Psoas muscle (tissue), 8 donors: ENCODE measurements around the gene ERVW-1. TPM values are rescaled to one million over a fixed set of nuclear protein-coding genes. Genes with fewer than 3 reads are reported as not detected.

Source experiments
- ATAC-seq, 4 donors: fragments of 200-7000 bp; cut with Tn5 transposase; one replicate each; pipeline ENCODE4 v1.9.1; 2020; ENCODE audit warnings: moderate library complexity in 3 of 4, mild to moderate bottlenecking in 2 of 4
- DNase-seq, 2 donors: peaks; one replicate each; pipeline ENCODE4 v3.0.0-alpha.2; 2020
- H3K27ac ChIP-seq: fragments of 200-600 bp; one replicate; pipeline ENCODE4 v1.8.0; 2022
- H3K27me3 ChIP-seq, 3 donors: fragments of 200-600 bp in 1 of 3; one replicate each; pipeline versions ENCODE4 v1.6.1 to v1.8.0; 2013 to 2022; ENCODE audit warnings: low read length in 2 of 3, mild to moderate bottlenecking in 2 of 3, moderate library complexity in 1 of 3; ENCODE audit not compliant: insufficient read depth in 3 of 3
- H3K36me3 ChIP-seq, 2 donors: fragments of 200-600 bp in 1 of 2; one replicate each; pipeline versions ENCODE4 v1.6.1 to v1.8.0; 2013 to 2022; ENCODE audit warnings: low read depth in 1 of 2, mild to moderate bottlenecking in 1 of 2, moderate library complexity in 1 of 2; ENCODE audit not compliant: insufficient read depth in 1 of 2
- H3K4me1 ChIP-seq: fragments of 200-600 bp; one replicate; pipeline ENCODE4 v1.8.0; 2022
- H3K4me3 ChIP-seq: fragments of 200-600 bp; one replicate; pipeline ENCODE4 v1.8.0; 2022; ENCODE audit warnings: mild to moderate bottlenecking
- H3K9me3 ChIP-seq: fragments of 200-600 bp; one replicate; pipeline ENCODE4 v1.8.0; 2022
- CTCF ChIP-seq: fragments of 200-600 bp; IDR thresholded peaks from one replicate; pipeline ENCODE4 v1.8.0; 2022; ENCODE audit warnings: antibody characterized with exemption
- WGBS, 3 donors: extraction: QIAGEN DNeasy Blood & Tissue Kit; methylation state at CpG; one replicate each; pipeline versions ENCODE4 v1.1.6 to v1.1.7; 2013; 5-methylcytosine and 5-hydroxymethylcytosine counted together
- intact Hi-C, 2 donors: fragments of 100-400 bp; cut with DNase I; formaldehyde crosslinking; loops; one replicate each; pipeline versions ENCODE4 v1.11.0 to v1.14.2; 2022
- polyA plus RNA-seq, 3 donors: library from polyadenylated mRNA; stranded (reverse); fragments of 200-250 nt; gene quantifications; one replicate each; pipeline ENCODE4 v1.2.3, GENCODE V29; 2013
- total RNA-seq, 4 donors: library from RNA; stranded (reverse); fragmentation: NEBNext Ultra II Directional in 2 of 4; extraction: Animal tissue kit (Norgen Biotek cat#: 25700) in 2 of 4; gene quantifications; one replicate each; pipeline versions ENCODE4 v1.2.1 to v1.2.4, GENCODE V29; 2021 to 2023
- donor health status: healthy with polysubstance abuse.
- donor health status: DM: no; HTN: no; CAD: no; lungs with moderate emphysema.
- donor health status: Bipolar disorder and iron deficiency.
- donor health status: healthy.
- donor health status: DM: yes; HTN: yes; CAD: no.
- donor health status: DM: no; HTN: no; CAD: no.
- donor health status: DM: no; HTN: no; CAD: no.
- donor health status: DM: yes; HTN: yes; CAD: no.

The ERVW-1 gene
- total and polyA plus RNA-seq, 7 donors: 0.03 TPM; not detected in 6

GRCh38 chr7:92508946-92509345 is 31.2 kb upstream of the ERVW-1 start:
- DNase-seq: no peak

GRCh38 chr7:92506363-92506762 is 28.6 kb upstream of the ERVW-1 start:
- no peak for TF ChIP-seq CTCF
- 85 to 91% (median 88%) methylated on average over 2 of the region's 2 CpGs for WGBS, 3 donors
- ATAC-seq (no peak), DNase-seq (no peak)
- no peak overlapping the region for H3K27ac ChIP-seq
- no peaks in the 10 kb centered on the region for H3K4me1 ChIP-seq
- no peaks in the 10 kb centered on the region for H3K9me3 ChIP-seq
- no peak overlapping the region for H3K4me3 ChIP-seq
- H3K36me3 ChIP-seq: peaks cover 0 to 99% of the 10 kb centered on the region in 2 donors
- intact Hi-C loops: loop anchor here in 1 of 2 donors (10.0 kb wide), 1 partner anchor 432 kb away; no protein-coding TSS in a partner anchor
- H3K27me3 ChIP-seq: no peaks in the 10 kb centered on the region

More at GRCh38 chr7:92508946-92509345, 31.2 kb upstream of the ERVW-1 start:
- no peaks in the 10 kb centered on the region for H3K27me3 ChIP-seq
- 94 to 97% (median 96%) methylated on average over 5 of the region's 5 CpGs for WGBS, 3 donors
- no peak overlapping the region for H3K4me3 ChIP-seq
- H3K27ac ChIP-seq: no peak overlapping the region
- no peak for ATAC-seq
- TF ChIP-seq CTCF: no peak
- H3K9me3 ChIP-seq: no peaks in the 10 kb centered on the region
- intact Hi-C loops: loop anchor here in 1 of 2 donors (10.0 kb wide), 1 partner anchor 434 kb away; no protein-coding TSS in a partner anchor
- no peaks in the 10 kb centered on the region for H3K4me1 ChIP-seq
- H3K36me3 ChIP-seq: peaks cover 0 to 93% of the 10 kb centered on the region in 2 donors

GRCh38 chr7:92504563-92504962 is 26.8 kb upstream of the ERVW-1 start:
- H3K36me3 ChIP-seq: peaks cover 0 to 99% of the 10 kb centered on the region in 2 donors
- H3K27ac ChIP-seq: no peak overlapping the region

GRCh38 chr7:92503767-92504166 is 26.0 kb upstream of the ERVW-1 start:
- Histone ChIP-seq H3K4me3 (no peak overlapping the region), H3K4me1 (no peaks in the 10 kb centered on the region), H3K36me3 (peaks cover 2 to 99% of the 10 kb centered on the region in 2 donors), H3K27me3 (no peaks in the 10 kb centered on the region), H3K9me3 (no peaks in the 10 kb centered on the region), H3K27ac (no peak overlapping the region)
- 69 to 83% (median 72%) methylated on average over 2 of the region's 2 CpGs for WGBS, 3 donors
- no peak for DNase-seq
- intact Hi-C loops: loop anchor here (5.0 to 10.0 kb wide), 2 partner anchors 421 to 429 kb away; no protein-coding TSS in a partner anchor
- ATAC-seq: no peak
- no peak for TF ChIP-seq CTCF

More at GRCh38 chr7:92504563-92504962, 26.8 kb upstream of the ERVW-1 start:
- no peak for TF ChIP-seq CTCF
- Histone ChIP-seq H3K9me3 (no peaks in the 10 kb centered on the region), H3K4me3 (no peak overlapping the region), H3K4me1 (no peaks in the 10 kb centered on the region), H3K27me3 (no peaks in the 10 kb centered on the region)
- 56 to 63% (median 62%) methylated on average over 3 of the region's 3 CpGs for WGBS, 3 donors
- intact Hi-C loops: loop anchor here (5.0 to 10.0 kb wide), 2 partner anchors 422 to 430 kb away; no protein-coding TSS in a partner anchor
- ATAC-seq (peak in 3 of 4 donors; percentile 61 to 86 (median 71)), DNase-seq (no peak)

- Histone ChIP-seq H3K27me3 (no peaks in the 10 kb centered on the region), H3K4me3 (no peak overlapping the region), H3K4me1 (no peaks in the 10 kb centered on the region), H3K36me3 (peaks cover 6 to 100% of the 10 kb centered on the region in 2 donors), H3K27ac (no peak overlapping the region), H3K9me3 (no peaks in the 10 kb centered on the region)
- intact Hi-C loops: loop anchor here (10.0 kb wide), 2 partner anchors 264 to 284 kb away; no protein-coding TSS in a partner anchor
- ATAC-seq (no peak), DNase-seq (no peak)
- 92 to 97% (median 96%) methylated on average over 2 of the region's 2 CpGs for WGBS, 3 donors
- no peak for TF ChIP-seq CTCF
These were observed 20.8 kb upstream of the ERVW-1 start for GRCh38 chr7:92498557-92498956.
